HG02610 (cell line): ENCODE data around the gene RNF208.
"Not testable (repeated sequence)": the region's sequence is repeated elsewhere in the genome, so short reads cannot be mapped to it uniquely, and the experiment has no call there.

Experiments
- ATAC-seq: cut with Tn5 transposase; IDR thresholded peaks from one replicate; pipeline ENCODE4 v1.9.1; 2021; ENCODE audit warnings: mild to moderate bottlenecking, moderate library complexity; ENCODE audit not compliant: unreplicated experiment

The RNF208 gene

GRCh38 chr9:137240318-137240840 lies 18.3 kb upstream of the RNF208 start:
- peak; percentile 21 for ATAC-seq

- ATAC-seq, result not testable (repeated sequence)
These were observed 17.6 kb upstream of the RNF208 start for GRCh38 chr9:137239541-137240200.

- ATAC-seq, result no peak
These were observed 16.0 kb upstream of the RNF208 start for GRCh38 chr9:137237759-137238726.

- no peak for ATAC-seq
These were observed 14.9 kb upstream of the RNF208 start for GRCh38 chr9:137236936-137237421.

GRCh38 chr9:137236238-137236935 lies 14.3 kb upstream of the RNF208 start:
- no peak for ATAC-seq

GRCh38 chr9:137235424-137236237 lies 13.6 kb upstream of the RNF208 start:
- no peak for ATAC-seq

- ATAC-seq, result no peak
These were observed 12.9 kb upstream of the RNF208 start for GRCh38 chr9:137234758-137235423.

GRCh38 chr9:137234055-137234697 lies 12.1 kb upstream of the RNF208 start:
- ATAC-seq, result no peak

- no peak for ATAC-seq
These were observed 11.3 kb upstream of the RNF208 start for GRCh38 chr9:137233143-137233980.

GRCh38 chr9:137232510-137232909 lies 10.5 kb upstream of the RNF208 start:
- no peak for ATAC-seq

GRCh38 chr9:137232101-137232500 lies 10.1 kb upstream of the RNF208 start:
- no peak for ATAC-seq

GRCh38 chr9:137231372-137232039 lies 9.5 kb upstream of the RNF208 start:
- no peak for ATAC-seq

GRCh38 chr9:137230705-137231371 lies 8.8 kb upstream of the RNF208 start, which contains the start of gene SLC34A3:
Gene SLC34A3 (plus strand): TSS chr9:137230901. CDS start chr9:137231703, 802 bp downstream.
- no peak for ATAC-seq

- ATAC-seq, result no peak
These were observed 8.1 kb upstream of the RNF208 start for GRCh38 chr9:137229903-137230704.

GRCh38 chr9:137228968-137229896 lies 7.2 kb upstream of the RNF208 start:
- no peak for ATAC-seq
